Progenitor cell of endocrine pancreas (in vitro differentiated cells): ENCODE results near the gene MPC1. TPM values are rescaled to one million over a fixed set of nuclear protein-coding genes. Genes with fewer than 3 reads are reported as not detected.

Source experiments
- DNase-seq: peaks from one replicate; pipeline ENCODE4 v3.0.0; 2021; ENCODE audit warnings: low spot score; ENCODE audit not compliant: unreplicated experiment
- H3K27ac Mint-ChIP-seq: 2 replicates; pipeline ENCODE4 v1.8.0; 2021; ENCODE audit warnings: mild to moderate bottlenecking, moderate library complexity, mixed read lengths
- H3K27me3 Mint-ChIP-seq: 2 replicates; pipeline ENCODE4 v1.8.0; 2021; ENCODE audit warnings: mixed read lengths
- H3K36me3 Mint-ChIP-seq: 2 replicates; pipeline ENCODE4 v1.8.0; 2022; ENCODE audit warnings: mixed read lengths; ENCODE audit not compliant: insufficient read depth
- H3K4me1 Mint-ChIP-seq: 2 replicates; pipeline ENCODE4 v1.8.0; 2021; ENCODE audit warnings: low read depth, mixed read lengths
- H3K4me3 Mint-ChIP-seq: 2 replicates; pipeline ENCODE4 v1.8.0; 2021; ENCODE audit warnings: low read depth, mild to moderate bottlenecking, moderate library complexity, mixed read lengths
- H3K9me3 Mint-ChIP-seq: 2 replicates; pipeline ENCODE4 v1.8.0; 2021; ENCODE audit warnings: low read depth, mixed read lengths
- total RNA-seq: library from RNA; stranded (reverse); gene quantifications from 2 replicates; pipeline ENCODE4 v1.2.1, GENCODE V29; 2021
- TF ChIP-seq, protein P1 (sequence below): fragments of 200-600 bp; sonication (generic); IDR thresholded peaks from one replicate; pipeline ENCODE4 v1.5.0; 2021; ENCODE audit warnings: antibody characterized with exemption, mild to moderate bottlenecking; ENCODE audit not compliant: unreplicated experiment

The MPC1 gene
- total RNA-seq, 1 donor from 2014 or later = 20.3 TPM

DNA sequence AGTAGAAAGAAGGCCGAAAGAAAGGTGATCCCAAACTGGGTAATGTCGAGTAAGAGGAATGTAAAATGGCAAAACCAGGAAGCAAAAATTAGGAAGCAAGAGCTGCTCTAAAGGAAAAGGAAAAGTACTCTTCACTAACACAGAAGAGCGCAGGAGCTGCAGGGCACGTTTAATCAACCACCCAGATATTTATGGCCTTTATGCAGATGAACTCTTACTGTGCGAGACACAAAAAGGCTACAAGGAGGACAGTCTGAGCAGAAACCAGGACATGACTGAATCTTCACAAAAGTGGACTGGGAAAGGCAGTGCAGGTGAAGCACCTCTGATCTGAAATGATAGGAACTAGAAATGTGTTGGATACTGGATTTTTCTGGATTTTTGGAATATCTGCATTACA is 59.3 kb downstream of the MPC1 start:
- no peak for DNase-seq
- Mint-ChIP-seq H3K4me1 (no peaks in the 10 kb centered on the region), H3K27me3 (no peaks in the 10 kb centered on the region), H3K9me3 (no peaks in the 10 kb centered on the region), H3K36me3 (peaks cover 8% of the 10 kb centered on the region), H3K4me3 (no peak overlapping the region), H3K27ac (no peak overlapping the region)
- TF ChIP-seq, protein P1, sequence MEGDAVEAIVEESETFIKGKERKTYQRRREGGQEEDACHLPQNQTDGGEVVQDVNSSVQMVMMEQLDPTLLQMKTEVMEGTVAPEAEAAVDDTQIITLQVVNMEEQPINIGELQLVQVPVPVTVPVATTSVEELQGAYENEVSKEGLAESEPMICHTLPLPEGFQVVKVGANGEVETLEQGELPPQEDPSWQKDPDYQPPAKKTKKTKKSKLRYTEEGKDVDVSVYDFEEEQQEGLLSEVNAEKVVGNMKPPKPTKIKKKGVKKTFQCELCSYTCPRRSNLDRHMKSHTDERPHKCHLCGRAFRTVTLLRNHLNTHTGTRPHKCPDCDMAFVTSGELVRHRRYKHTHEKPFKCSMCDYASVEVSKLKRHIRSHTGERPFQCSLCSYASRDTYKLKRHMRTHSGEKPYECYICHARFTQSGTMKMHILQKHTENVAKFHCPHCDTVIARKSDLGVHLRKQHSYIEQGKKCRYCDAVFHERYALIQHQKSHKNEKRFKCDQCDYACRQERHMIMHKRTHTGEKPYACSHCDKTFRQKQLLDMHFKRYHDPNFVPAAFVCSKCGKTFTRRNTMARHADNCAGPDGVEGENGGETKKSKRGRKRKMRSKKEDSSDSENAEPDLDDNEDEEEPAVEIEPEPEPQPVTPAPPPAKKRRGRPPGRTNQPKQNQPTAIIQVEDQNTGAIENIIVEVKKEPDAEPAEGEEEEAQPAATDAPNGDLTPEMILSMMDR = no peak

DNA sequence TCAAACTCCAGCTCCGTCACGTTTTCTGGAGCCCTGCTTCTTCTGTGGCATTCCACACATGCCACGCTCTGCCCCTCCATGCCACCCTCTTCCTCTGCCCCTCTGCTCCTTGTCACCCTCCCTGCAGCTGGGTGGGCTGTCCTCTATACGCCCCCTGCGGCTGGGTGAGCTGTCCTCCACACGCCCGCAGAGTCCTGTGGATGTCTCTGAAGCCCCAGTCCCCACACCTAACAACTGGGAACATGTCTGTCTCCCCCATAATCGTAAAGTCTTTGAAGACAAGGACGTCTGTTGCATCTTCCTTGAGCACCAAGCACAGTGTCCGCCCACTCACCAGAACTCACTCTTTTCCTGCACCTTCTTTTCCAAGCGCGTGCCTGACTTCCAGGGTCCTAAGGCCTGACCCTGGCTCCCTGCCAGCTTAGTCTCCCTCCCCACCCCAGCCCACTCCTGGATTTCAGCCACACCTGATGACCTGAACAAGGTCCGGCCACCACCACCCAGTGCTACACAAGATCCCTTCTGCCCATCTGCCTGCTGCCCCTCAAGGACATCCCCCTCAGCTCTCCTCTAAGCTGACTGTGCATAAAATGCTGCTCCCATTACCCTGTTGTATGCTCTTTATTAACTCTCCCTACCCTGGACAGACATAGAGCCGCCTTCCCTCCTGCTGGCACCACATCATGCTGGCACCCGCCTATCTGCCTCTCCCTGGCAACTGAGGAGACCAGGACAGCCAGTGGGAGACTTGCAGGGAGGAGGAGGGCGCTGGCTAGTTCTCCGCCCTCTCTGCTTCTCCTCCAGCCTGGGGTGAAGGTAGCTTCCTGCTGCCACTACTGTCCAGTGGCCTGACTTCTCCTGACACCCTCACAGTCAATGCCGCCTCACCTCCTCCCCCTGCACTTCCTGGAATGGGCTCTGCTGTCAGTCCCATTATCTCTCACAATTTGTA is 63.8 kb downstream of the MPC1 start:
- Mint-ChIP-seq H3K27ac (peak overlapping the region; percentile 6), H3K4me3 (no peak overlapping the region), H3K36me3 (peaks cover 5% of the 10 kb centered on the region), H3K4me1 (peaks cover 5% of the 10 kb centered on the region), H3K27me3 (no peaks in the 10 kb centered on the region), H3K9me3 (no peaks in the 10 kb centered on the region)
- TF ChIP-seq, protein P1 = no peak
- DNase-seq = no peak

DNA sequence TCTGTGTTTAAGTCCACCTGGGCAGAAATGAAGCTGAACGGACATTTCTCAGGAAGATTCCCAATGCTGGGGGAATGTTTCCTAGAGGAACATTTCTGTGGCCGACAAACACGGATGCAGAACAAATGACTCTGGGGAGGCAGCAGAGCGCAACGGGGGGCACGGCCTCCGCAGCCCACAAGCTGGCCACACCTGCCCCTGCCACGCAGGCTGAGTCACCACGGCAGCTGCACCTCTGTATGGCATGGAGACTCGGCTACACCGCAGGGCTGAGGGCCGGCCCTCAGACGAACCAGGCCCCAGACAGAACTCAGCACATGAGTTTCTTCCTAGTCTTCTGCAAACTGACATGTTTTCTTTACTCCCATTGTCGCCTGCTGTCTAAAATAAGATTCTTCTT is 64.5 kb downstream of the MPC1 start:
- Mint-ChIP-seq H3K9me3 (no peaks in the 10 kb centered on the region), H3K27me3 (no peaks in the 10 kb centered on the region), H3K27ac (no peak overlapping the region), H3K36me3 (peaks cover 2% of the 10 kb centered on the region), H3K4me1 (peaks cover 5% of the 10 kb centered on the region), H3K4me3 (no peak overlapping the region)
- TF ChIP-seq, protein P1 = no peak
- DNase-seq = no peak

DNA sequence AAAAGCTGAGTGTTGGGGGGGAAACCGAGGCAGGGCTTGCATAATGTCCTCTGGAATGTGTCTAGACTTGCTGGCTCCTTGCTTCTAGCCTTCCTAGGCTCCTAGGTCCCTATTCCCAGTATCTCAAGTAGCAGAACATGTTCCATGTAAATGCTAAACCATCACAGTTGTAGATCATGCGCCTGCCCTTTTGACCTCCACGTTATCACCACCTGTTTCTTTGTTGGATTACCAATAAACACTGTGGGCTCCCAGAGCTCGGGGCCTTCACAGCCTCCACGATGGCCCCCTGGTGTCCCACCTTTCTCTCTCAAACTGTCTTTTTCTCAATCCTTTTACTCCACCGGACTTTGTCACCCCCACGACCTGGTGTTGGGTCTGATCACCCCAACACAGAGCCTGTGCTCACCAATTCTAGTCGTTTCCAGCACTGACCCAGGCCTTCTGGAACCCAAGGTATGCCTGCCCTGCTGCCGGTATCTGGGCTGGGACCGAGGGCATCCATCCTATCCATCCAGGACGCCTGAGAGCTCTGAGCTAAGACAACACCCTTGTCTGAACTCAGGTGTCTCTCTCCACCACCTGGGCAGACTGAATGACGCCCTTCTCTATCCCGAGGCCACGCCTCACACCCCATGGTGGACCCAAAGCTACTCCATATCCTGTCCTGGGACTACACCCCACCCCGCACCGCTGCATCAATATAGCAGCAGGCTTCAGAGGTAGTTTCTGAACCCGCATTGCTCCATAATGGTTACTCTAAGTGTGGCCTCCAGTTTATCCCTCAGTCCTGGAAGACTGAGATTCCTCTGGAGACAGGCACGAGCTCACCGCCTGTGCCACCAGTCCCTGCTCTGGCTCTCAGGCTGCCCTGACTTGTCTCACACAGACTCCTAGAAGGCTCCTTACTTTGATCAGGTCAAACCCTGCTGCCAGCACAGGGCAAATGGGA is 65.2 kb downstream of the MPC1 start:
- Mint-ChIP-seq H3K9me3 (no peaks in the 10 kb centered on the region), H3K27ac (peak overlapping the region; percentile 69), H3K4me3 (no peak overlapping the region), H3K36me3 (peaks cover 1% of the 10 kb centered on the region), H3K4me1 (peaks cover 5% of the 10 kb centered on the region), H3K27me3 (peaks cover 2% of the 10 kb centered on the region)
- DNase-seq = no peak
- TF ChIP-seq, protein P1 = no peak

DNA sequence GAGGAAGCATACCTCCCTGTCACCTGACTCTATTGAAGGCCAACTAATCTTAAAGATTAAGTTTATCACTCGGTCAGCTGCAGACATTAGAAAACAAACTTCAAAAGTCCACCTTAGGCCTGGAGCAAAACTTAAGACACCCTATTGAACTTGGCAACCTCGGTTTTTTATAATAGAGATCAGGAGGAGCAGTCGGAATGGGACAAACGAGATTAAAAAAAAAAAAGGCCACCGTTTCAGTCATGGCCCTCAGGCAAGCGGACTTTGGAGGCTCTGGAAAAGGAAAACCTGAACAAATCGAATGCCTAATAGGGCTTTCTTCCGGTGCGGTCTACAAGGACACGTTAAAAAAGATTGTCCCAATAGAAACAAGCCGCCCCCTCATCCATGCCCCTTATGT is 67.3 kb downstream of the MPC1 start:
- Mint-ChIP-seq H3K36me3 (no peaks in the 10 kb centered on the region), H3K4me1 (peaks cover 5% of the 10 kb centered on the region), H3K27ac (no peak overlapping the region), H3K27me3 (peaks cover 8% of the 10 kb centered on the region), H3K9me3 (no peaks in the 10 kb centered on the region), H3K4me3 (no peak overlapping the region)
- DNase-seq = no peak
- TF ChIP-seq, protein P1 = no peak
